ACHN (cell line): Measurements from ENCODE around the gene C16orf82.

Source experiments
- DNase-seq: peaks from one replicate; pipeline ENCODE4 v3.0.0-alpha.2; 2015
- in situ Hi-C: cut with HindIII; loops from 2 replicates; pipeline ENCODE4 v1.10.0; 2017; ENCODE audit warnings: low sequenced_read_pairs, low pct_ligation_motif_present, low pct_unique_long_range_greater_than_20kb

C16orf82 gene

DNA sequence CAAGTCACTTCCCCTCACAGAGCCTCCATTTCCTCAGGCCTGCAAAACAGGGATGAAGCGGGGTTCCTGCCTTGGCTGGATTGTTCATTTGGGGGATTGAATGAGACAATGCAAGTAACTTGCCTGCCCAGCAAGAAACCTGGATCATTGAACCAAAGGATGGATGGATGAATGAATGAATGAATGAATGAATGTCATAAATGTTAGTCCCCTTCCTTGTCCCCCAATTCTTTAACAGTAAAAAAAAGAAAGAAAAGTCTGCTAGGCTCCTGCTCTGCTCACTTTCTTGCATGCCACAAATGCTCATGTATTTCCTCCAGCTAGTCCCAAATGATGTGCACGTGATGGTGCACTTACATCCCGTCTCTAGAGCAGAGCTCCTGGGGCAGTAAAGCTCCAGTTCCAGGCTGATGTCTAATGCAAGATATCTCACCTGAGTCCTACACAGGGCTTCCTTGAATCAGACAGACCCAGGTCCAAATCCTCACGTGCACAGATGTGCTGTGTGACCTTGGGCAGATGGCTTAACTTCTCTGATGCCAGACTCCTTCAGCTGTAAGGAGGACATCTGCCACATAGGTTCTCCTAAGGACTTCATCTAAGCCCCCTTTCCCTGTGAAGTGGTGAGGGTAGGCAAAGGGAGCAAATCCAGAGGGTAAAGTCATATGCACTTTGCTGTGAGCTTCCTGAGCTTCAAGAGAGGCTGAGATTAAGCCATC, 45.5 kb downstream of the C16orf82 start:
- DNase-seq = no peak
- in situ Hi-C loops = no loop called here

- in situ Hi-C loops = no loop called here
- no peak for DNase-seq
These were observed 46.7 kb downstream of the C16orf82 start for GRCh38 chr16:27113341-27113841.

- no peak for DNase-seq
- in situ Hi-C loops = no loop called here
These were observed 47.3 kb downstream of the C16orf82 start for GRCh38 chr16:27114006-27114405.

DNA sequence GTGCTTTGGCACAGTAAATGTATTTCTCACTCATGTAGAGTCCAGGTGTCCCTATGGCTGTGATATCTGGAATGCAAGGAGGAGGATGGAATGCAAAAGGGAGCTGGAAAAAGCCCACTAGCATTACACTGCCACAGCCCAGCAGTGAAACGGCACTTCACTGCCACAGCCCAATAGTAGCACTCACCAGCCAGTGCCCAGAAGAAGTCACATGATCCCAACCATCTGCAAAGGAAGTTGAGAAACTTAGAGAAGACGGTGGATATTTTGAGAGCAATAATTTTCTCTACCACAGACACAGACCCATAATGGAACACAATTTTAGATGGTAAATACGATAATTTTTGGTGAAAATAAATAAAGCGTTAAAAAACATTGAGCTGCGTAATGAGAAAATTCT, 51.8 kb downstream of the C16orf82 start:
- in situ Hi-C loops = no loop called here
- no peak for DNase-seq
